Hematopoietic multipotent progenitor cell treated with erythropoietin and hydrocortisone succinate and interleukin-3 and kit ligand, for 6 days (in vitro differentiated cells): ENCODE results near the gene SGK1.
A peak's percentile ranks its signal among the peaks of the same experiment; 100 is the strongest.
"Not testable (repeated sequence)": the region's sequence is repeated elsewhere in the genome, so short reads cannot be mapped to it uniquely, and the experiment has no call there.

Experiments
- DNase-seq: peaks from one replicate; pipeline ENCODE4 v3.0.0-alpha.2; 2015

The SGK1 gene

DNA sequence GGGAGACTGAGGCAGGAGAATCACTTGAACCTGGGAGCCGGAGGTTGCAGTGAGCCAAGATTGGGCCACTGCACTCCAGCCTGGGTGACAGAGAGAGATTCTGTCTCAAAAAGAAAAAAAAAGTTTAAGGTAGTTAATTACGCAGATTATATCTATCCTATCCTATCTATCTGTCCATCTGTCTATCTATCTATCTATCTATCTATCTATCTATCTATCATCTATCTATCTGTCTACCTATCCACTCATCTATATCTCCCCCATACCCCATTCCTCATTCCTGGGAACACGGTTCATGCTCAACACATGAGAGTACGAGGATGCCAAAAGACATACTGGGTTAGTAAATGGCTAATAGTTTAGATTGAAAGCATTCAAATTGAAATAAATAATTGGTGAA lies 8.3 kb upstream of the SGK1 start:
- DNase-seq: not testable (repeated sequence)

DNA sequence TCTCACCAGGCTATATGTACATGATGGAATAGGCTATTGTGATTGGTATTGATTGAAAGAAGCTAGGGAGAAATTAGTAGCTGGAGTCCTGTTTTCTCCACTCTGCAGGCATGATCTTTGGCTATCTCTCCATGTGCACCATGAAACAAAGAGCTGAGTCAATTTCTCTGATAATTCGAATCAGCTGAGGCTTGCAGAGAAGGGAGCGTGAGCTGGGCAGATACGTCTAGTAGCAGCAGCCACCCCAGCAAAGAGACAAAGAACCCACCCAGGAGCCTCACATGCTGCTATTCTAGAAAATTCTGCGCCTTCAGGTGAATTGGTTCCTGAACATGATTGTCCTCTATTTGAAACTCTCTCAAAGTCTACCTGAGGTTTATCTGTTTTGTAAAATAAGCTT lies 6.9 kb upstream of the SGK1 start:
- DNase-seq: no peak

DNA sequence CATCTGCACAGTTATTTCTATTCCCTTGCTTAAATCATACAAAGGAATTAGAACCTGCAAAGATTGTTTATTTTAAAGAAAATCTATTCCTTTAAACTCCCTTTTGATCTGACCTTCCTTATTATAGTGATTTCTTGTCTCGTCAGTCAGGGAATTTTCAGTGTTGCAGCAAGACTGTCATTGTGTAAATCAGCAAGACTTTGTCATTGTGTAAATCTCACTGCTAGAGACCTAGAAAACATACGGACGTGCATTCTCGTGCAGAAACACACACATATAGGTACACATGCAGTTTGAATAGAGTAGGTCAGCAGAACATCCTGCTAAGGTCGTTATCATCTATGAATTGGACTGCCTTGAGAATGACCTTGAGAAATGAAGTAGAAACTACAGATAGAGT lies 6.2 kb upstream of the SGK1 start:
- no peak for DNase-seq

DNA sequence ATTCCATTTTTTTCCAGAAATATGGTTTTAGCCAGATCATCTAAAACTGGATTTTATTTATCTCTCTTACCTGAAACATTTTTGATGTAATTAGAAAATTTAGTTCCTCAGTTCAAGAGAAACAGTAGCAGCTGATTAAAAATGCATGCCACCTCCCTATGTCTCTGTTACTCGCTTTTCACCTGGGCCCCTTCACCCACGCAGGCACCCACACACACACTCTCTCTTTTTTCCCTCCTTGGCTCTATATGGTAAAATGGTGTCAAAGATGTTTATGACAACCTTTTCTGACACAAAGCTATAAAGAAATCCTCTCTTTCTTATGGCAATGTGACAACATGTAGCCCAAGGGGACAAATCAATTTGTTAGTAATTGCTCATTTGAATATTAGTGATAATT lies 5.8 kb upstream of the SGK1 start:
- no peak for DNase-seq

DNA sequence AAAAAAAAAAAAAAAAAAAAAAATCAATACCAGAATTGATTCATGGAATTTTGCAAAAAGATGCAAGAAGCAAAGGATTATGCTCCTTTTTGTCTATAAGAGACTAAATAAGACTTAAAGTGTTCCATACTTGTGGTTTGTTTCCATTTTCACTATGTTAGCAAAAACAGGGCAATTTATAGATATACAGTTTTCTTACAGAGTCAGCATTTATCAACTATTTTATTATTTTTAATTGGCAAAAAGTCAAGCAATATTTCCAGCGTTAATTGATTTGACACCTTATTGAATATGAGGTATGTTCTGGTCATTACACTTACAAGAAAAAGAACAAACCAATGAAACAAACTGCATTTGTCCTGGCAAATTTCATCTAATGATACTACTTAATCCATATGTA lies 5.4 kb upstream of the SGK1 start:
- DNase-seq: no peak

DNA sequence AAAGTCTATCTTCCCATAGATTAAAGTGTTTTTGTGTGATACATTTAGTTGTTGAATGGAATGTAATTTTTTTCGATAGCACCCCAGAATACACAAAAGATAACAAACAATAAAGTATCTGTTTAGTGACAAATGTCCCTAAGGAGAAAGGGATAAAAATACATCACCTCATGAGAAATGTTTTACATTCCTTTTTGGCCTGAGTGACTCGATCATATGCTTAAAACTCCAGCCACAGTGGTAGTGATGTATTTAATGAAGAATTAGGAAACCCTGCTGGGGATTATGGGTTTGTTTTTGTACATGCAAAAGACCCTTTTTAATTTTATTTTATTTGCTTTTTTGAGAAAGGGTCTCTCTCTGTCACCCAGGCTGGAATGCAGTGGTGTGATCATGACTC lies 4.3 kb upstream of the SGK1 start:
- DNase-seq: no peak

DNA sequence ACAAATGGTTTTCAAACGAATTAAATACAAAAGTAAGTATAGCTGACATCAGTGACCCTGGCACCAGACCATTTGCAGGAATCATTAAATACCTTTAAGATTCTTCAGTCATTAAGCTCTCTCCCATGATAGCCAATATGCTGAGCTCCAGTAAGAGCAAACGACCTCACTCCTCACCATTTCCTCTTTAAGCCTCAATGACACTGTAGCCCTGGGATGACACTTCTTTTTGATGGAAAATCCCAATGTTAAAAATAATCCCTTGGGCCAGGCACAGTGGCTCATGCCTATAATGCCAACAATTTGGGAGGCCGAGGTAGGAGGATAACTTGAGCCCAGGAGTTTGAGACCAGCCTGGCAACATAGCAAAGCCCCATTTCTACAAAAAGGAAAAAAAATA lies 3.3 kb upstream of the SGK1 start:
- DNase-seq: no peak

DNA sequence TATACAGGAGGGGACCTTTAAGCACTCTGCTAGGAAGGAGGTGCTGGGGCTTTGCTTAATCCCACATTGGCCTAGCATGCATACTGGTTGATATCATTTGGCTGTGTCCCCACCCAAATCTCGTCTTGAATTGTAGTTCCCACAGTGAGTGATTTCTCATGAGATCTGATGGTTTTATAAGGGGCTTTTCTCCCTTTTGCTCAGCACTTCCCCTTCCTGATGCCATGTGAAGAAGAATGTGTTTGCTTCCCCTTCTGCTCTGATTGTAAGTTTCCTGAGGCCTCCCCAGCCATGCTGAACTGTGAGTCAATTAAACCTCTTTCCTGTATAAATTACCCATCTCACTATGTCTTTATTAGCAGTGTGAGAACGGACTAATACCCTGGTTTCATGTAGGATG lies 1.8 kb upstream of the SGK1 start:
- not testable (repeated sequence) for DNase-seq

DNA sequence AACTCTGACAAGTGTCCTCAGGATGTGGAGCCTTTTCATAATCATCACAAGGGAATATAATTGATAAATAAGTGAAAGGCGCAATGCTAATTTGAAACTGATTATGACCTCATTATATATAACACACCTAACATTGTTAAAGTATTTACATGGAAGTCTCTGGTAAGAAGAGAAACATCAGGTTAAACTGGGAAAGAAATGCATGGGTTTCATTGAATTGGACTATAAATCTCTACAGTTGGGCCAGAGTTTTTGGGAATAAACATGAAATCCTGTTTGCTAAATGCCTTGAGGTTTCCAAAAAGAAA lies 1.0 kb upstream of the SGK1 start:
- no peak for DNase-seq

DNA sequence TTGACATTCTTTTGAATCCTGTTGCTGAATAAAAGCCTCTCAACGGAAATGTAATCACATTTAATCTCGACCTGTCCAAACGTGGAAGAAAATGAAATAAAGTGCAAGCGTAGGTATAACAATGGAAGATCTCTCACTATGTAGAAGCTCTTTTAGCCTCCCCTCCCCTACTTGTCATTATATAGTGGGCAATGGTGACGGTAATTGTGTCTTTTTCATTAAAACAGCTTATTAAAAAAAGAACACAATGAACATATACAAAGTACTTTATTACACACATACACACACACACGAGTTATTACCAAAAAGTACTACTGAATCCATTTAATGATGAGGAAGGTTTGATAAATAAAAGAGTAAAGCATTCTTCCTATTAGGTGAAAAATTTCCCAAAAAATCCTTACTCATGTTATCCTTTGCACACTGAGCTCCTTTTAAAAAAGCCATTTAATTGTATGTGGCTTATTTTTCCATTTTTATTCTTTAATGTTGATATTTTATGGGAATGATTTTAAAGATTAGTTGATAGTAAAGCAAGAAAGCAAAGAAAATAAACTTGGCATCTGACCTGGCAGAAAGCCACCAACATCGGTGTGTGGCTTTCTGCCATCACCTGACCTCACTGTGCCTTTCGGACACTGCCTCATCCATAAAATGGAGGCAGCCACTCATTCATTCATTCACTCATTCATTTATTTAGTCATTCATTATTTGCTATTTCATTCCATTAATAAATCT lies 493 bp upstream of the SGK1 start:
- no peak for DNase-seq

DNA sequence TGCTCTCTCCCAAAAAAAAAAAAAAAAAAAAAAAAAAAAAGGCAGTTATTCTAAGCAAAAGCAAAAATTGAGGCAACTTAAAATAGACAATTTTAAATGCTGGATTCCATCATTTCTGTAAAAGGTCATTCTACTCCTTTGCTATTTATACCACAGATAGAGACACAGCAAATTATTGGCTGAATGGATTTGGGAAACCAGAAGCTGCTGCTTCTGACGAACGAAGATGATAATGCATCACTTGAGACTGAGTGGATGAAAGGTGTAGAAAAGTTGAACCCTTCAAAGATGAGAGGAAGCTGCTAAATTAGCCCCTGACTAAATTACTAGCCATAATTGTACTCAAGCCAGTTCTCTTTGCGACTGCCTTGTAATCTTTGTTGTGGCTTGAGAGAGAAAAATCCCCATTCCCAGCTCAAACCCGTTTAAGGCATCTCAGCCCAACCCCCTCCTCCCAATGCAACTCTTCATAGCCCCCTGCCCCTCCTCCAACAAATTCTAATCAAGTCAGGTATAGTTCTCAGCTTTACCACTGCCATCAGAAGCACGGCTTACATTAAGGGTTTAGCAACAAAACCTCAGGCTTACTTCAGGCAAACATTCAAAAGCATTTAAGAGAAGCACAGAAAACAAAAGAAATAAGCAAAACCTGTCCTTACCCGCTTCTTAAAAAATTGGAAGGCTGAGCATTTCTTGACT lies 1.0 kb downstream of the SGK1 start:
- DNase-seq: peak; percentile 12

DNA sequence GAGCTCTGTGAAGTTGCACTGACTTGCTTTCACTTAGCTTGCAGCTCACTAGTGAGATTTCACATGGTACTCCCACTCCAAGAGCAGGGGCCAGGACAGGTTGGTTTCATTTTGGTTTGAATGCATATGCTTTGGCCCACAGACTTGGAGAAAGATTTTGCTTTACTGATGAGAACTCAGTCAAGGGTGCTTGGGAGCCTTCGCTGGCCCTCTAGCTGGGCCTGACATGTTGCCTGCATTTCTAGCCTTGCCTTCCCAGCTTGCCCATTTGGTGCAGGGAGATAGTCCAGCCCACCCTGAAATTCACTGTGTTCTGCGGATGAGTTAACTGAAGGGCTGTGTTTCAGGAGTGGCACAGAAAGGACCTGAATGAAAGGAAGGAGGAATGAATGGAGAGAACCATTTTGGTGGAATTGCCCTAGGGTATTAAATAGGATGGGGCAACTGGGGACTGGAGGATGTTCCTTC lies 1.9 kb downstream of the SGK1 start:
- peak; percentile 56 for DNase-seq

DNA sequence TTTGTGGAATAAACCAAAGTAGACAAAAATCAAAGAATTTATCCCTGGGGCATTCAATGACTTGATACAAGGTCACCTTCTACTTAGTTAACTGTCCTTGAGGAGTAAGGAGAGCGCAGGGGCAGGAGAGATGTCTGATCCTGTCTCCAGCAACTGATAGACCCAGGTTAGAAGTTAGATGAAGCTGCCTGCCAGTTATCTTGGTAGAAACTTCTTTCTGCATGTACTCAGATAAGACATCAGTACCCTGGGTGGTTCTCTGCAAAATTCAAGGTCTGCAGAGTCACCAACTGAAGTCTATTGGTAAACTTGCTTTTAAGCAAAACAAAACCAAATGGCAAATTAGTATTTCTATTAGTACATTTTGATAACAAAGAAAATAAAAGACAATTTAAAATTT lies 2.7 kb downstream of the SGK1 start:
- peak; percentile 88 for DNase-seq

DNA sequence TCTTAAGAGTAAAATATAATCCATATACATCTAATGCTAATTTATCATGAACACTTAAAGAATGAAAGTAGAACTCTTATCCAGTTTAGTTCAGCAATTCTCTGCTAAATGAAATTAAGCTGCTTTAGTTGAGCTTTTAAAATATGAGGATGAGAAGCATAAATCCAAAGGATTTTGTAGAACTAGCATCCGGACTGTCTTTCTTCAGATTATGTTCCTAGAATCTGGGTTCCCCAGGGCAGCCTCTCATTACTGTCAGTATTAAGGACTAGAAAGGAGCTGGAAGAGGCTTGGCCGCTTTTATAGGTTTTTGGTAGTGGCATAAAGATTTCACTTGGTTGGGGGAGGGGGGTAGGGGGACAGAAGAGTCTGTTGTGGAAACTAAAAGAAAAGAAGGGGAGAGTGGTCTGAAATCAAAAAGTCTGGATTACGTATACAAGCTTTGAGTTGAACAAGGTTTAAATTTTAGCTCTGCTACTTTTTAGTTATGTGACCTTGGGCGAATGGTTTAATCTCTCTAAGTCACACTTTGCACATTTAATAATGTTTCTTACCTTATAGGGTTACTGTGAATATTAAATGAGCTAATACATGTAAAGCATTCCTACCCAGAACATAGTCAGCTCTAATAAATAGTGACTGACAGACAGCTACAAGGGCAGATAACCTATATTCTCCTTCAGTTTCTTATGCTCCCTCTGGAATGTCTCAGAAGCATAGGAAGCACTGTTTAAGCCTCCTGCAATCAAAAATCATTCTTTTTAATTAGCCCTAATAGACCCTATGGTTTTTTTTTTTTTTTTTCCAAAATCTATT lies 3.7 kb downstream of the SGK1 start:
- DNase-seq: no peak

DNA sequence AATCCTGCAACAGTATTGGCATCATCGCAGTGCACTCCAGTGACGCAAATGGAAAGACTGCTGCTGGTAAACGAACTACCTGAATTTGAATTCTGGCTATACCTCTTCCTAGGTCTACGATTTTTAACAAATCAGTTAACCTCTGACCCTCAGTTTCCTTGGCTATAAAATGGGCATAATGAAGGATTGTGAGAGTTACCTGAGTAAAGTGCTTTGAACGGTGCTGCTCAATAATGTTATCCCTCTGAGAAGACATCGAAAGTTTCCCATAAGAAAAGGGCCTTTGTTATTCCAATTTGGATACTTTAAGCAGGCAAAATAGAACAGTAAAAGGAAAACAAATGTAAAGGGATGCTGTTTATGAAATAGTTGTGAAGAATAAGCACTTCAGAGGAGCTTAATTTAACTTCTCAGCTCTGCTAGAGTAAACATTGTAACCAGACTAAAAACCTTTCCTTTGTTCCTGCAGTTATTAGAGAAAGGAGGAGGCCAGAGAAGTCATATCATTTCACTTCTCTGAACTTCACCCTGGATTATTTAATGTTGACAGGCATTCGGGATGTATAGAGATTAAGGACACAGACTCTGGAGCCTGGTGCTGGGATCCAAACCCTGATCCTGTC lies 5.8 kb downstream of the SGK1 start:
- DNase-seq: no peak

DNA sequence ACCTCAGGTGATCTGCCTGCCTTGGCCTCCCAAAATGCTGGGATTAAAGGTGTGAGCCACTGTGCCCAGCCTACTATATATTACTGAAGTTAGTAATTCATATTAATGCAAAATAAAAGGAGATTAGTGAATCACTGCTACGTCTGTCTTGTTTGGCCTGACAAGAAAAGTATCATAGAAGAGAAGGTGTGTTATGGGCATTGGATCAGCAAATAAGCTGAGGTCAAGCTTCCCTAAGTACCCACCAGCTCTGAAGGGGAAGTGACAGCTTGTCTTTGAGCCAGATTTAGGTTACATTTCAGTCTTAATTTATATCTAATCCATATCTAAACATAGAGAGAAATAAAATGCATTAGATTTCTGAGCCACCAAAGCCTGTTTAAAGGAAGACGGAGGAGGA lies 7.1 kb downstream of the SGK1 start:
- DNase-seq: no peak

DNA sequence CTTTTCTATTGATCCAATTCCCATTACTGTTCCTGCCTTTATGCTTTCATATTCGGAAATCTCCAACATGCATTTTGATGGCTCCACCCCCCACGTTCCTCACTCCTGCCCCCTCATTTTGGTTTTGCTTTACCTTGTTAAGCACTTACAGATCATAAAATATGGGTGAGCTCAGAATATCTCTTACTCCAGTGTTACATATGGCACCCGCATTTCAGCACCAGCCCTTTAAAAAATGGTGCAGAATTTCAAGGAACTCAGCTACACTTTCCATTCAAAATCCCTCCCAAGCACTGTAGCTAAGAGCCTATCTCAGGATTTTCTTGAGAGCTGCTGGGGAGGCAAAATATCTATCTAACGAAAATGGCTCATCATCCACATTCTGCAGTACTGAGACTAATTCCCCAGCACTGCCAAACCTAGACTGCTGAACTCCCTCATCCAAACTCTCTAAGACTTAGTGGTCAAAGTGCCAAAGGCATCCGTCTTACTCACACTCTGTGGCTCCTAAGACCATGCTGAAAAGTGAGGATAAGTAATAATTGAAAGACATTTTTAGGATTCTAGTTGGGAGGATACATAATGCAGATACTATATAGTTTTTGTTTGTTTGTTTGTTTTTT lies 7.8 kb downstream of the SGK1 start:
- no peak for DNase-seq

DNA sequence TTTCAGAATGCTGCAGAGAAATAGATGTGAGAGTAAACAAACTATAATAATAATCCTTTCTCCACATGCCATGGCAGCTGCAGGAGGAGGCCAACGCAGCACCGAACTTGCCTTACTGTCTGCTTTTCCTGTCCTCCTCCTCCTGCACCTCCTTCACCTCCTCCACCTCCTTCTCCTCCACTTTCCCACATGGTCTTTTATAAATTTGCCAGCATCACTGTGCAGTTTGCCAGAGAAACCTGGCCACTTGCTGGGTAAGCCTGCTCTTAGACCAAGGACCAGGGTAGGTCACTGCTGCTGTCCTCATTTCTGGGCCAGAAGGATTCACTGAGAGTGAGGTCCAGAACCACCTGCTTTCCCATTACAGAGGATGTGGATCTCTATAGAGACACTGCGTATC lies 8.7 kb downstream of the SGK1 start:
- no peak for DNase-seq

DNA sequence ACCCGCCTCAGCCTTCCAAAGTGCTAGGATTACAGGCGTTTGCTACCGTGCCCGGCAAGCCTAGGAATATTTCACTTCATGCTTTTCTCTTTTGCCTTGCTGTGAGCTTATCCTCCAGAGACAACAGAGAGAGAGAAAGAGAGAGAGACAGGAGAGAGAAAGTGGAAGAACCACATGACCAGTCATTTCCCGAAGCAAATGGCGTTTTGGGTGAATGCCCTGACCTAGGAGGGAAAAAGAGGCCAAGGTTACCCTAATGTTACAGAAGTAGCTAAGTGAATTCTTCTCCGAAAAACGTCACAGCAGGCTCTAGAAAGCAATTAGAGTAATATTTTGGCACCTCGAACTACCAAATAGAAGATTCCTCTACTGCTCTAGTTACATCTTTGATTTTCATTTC lies 9.1 kb downstream of the SGK1 start:
- DNase-seq: no peak

DNA sequence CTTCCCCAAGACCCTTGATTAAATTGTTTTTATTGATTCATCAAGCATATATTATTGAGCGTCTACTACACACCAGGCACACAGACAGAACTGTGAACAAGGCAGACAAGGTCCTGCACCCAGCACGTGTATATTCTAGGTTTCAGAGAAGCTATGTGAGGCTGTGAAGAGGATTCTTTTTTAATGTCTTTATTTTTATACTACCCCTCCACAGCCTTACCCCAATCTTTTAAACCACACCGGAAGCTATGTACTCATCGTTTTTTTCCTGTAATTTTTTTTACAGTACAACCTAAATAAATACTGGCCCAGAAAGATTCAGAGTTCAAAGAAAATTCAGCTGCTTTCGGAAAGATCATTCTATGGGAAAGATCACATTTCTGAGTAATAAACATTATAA lies 10.0 kb downstream of the SGK1 start:
- no peak for DNase-seq

DNA sequence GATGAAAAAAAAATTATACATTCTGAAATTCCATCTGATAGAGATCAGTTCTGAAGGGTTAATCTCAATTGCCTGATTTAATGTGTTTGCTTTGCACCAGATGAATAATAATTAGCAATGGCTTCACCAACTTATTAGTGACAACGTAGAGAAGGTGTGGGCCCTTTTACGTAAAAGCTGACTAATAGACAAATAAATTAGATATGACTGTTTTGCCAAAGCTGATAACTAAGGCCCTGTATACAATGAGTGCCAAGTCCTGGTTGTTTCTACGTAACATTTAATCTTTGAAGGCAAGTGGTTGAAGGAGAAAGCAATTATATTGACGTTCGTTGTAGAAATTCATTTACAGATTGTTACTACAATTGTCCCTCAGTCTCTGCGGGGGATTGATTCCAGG lies 10.8 kb downstream of the SGK1 start:
- no peak for DNase-seq

DNA sequence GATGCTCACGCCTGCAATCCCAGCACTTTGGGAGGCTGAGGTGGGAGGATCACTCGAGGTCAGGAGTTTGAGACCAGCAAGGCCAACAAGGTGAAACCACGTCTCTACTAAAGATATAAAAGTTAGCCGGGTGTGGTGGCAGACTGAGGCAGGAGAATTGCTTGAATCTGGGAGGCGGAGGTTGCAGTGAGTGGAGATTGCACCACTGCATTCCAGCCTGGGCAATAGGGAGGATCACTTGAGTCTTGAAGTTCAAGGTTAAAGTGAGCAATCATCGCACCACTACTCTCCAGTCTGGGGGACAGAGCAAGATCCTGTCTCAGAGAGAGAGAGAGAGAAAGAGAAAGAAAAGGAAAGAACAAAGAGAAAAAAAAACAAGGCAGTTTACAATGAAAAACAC lies 13.5 kb downstream of the SGK1 start:
- not testable (repeated sequence) for DNase-seq

DNA sequence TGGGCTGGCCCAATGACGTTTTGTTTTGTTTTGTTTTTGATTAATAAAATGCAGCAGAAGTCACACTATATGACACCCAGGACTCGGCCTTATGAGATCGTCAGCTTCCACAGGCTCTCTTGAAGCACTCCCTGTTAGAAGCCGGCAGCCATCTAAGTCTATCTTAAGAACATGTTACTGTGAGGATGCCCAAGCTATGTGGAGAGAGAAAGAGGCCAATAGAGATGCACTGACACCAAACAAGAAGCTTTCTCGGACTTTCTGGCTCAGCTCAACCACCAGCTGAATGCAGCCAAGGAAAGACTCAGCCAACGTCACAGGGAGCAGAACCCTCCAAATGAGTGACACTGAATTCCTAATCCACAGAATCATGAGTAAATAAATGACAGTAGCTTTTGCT lies 14.0 kb downstream of the SGK1 start:
- DNase-seq: no peak
